ENCODE data around the gene RASSF7.

- TF ChIP-seq CTCF (IDR thresholded peaks at IDR 0.05) (no peak), POLR2A (IDR thresholded peaks at IDR 0.05) (no peak)
These were observed 44.7 kb downstream of the RASSF7 start for GRCh38 chr11:605286-606129.

Measured in lower leg skin (tissue), 3 donors.